Right lobe of liver (tissue), 4 donors: ENCODE measurements around the gene AGPAT2.

Source experiments
- POLR2A ChIP-seq: fragments of 450-650 bp; IDR thresholded peaks from one replicate; pipeline ENCODE4 v1.6.1; 2017; ENCODE audit warnings: antibody characterized with exemption, mild to moderate bottlenecking
- TF ChIP-seq, protein P1 (sequence below), 4 donors: fragments of 200-600 bp in 3 of 4; fragments of 450-650 bp in 1 of 4; IDR thresholded peaks; one replicate each; pipeline versions ENCODE4 v1.5.1 to v1.8.0; 2016 to 2022; ENCODE audit warnings: antibody characterized with exemption in 4 of 4, mild to moderate bottlenecking in 2 of 4
- donor health status: DM: no; HTN: no; CAD: no.
- donor health status: DM: no; HTN: no; CAD: no.
- donor health status: DM: no; HTN: yes; CAD: no.

- TF ChIP-seq, protein P1, sequence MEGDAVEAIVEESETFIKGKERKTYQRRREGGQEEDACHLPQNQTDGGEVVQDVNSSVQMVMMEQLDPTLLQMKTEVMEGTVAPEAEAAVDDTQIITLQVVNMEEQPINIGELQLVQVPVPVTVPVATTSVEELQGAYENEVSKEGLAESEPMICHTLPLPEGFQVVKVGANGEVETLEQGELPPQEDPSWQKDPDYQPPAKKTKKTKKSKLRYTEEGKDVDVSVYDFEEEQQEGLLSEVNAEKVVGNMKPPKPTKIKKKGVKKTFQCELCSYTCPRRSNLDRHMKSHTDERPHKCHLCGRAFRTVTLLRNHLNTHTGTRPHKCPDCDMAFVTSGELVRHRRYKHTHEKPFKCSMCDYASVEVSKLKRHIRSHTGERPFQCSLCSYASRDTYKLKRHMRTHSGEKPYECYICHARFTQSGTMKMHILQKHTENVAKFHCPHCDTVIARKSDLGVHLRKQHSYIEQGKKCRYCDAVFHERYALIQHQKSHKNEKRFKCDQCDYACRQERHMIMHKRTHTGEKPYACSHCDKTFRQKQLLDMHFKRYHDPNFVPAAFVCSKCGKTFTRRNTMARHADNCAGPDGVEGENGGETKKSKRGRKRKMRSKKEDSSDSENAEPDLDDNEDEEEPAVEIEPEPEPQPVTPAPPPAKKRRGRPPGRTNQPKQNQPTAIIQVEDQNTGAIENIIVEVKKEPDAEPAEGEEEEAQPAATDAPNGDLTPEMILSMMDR (IDR thresholded peaks at IDR 0.05), result no peak
- TF ChIP-seq POLR2A, result no peak
Observed at GRCh38 chr9:136696502-136696901, 9.2 kb upstream of the AGPAT2 start.
